Peyer's patch (tissue), 4 donors: Measurements from ENCODE around the gene SLC44A4. TPM values are rescaled to one million over a fixed set of nuclear protein-coding genes. Genes with fewer than 3 reads are reported as not detected.
"Not testable (repeated sequence)": the region's sequence is repeated elsewhere in the genome, so short reads cannot be mapped to it uniquely, and the experiment has no call there.

ENCODE experiments used
- DNase-seq, 3 donors: peaks; one replicate each; pipeline ENCODE4 v3.0.0-alpha.2; 2017 to 2019
- H3K27ac ChIP-seq, 4 donors: fragments of 200-600 bp; sonication (generic); one replicate each; pipeline ENCODE4 v1.5.1; 2016 to 2019
- H3K27me3 ChIP-seq, 2 donors: fragments of 200-600 bp; sonication (generic); one replicate each; pipeline ENCODE4 v1.5.1; 2019
- H3K36me3 ChIP-seq, 3 donors: fragments of 200-600 bp; sonication (generic); one replicate each; pipeline ENCODE4 v1.5.1; 2016 to 2019
- H3K4me1 ChIP-seq, 4 donors: fragments of 200-600 bp; sonication (generic); one replicate each; pipeline ENCODE4 v1.5.1; 2016 to 2019
- H3K4me3 ChIP-seq, 4 donors: fragments of 200-600 bp; sonication (generic); 1 replicate in 3 of 4; 2 replicates in 1 of 4; pipeline ENCODE4 v1.5.1; 2016 to 2019; ENCODE audit warnings: mild to moderate bottlenecking in 1 of 4
- H3K9me3 ChIP-seq, 4 donors: fragments of 200-600 bp; sonication (generic); one replicate each; pipeline ENCODE4 v1.5.1; 2016 to 2019; ENCODE audit warnings: mild to moderate bottlenecking in 1 of 4
- POLR2A ChIP-seq, 2 donors: fragments of 450-650 bp; IDR thresholded peaks; one replicate each; pipeline ENCODE4 v1.5.1; 2017; ENCODE audit warnings: antibody characterized with exemption in 2 of 2, mild to moderate bottlenecking in 2 of 2, moderate library complexity in 2 of 2
- total RNA-seq, 4 donors: library from RNA; depleted of rRNA; stranded (reverse); fragments of >200 nt; gene quantifications; one replicate each; pipeline ENCODE4 v1.1.0, GENCODE V29; 2016
- TF ChIP-seq, protein P1 (sequence below), 6 experiments: fragments of 450-650 bp in 4 of 6; fragments of 200-600 bp in 2 of 6; sonication (generic) in 1 of 6; IDR thresholded peaks; one replicate each; pipeline ENCODE4 v1.5.1; 2017 to 2019; ENCODE audit warnings: antibody characterized with exemption in 6 of 6, mild to moderate bottlenecking in 3 of 6, moderate library complexity in 1 of 6

SLC44A4 gene
- total RNA-seq, 4 donors from 2014 or later, result 64.4 to 508 (median 436) TPM

DNA sequence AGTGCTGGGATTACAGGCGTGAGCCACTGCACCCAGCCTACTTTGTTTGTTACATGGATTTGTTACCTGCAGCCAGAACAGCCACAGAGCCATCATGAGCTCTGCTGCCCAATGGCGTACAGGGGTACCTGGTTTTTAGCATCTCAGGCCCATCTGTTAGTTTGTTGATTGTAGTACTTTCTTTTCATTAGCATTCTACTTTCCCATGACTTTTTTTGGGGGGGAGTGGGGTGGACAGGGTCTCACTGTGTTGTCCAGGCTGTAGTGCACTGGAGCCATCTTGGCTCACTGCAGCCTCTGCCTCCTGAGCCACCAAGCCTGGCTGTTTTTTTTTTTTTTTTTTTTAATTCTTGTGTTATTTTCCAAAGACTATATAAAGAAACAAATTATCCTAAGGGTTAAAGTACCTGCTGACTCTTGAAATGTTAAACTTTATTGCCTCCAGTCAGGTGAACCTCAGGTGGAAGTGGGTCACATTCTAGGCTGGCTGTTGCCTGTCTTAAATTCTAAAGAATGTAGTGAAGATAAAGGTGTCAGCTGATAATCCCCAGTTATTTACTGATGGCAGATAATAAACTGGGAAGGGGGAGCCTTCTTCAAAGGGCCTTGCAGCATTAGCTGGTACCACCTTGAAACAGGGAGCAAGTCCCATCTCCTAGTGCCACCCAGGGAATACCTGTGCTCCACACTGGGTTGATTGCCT, 31.4 kb downstream of the SLC44A4 start:
- no peak for DNase-seq
- no peak for TF ChIP-seq POLR2A (IDR thresholded peaks at IDR 0.05)
- TF ChIP-seq, protein P1, sequence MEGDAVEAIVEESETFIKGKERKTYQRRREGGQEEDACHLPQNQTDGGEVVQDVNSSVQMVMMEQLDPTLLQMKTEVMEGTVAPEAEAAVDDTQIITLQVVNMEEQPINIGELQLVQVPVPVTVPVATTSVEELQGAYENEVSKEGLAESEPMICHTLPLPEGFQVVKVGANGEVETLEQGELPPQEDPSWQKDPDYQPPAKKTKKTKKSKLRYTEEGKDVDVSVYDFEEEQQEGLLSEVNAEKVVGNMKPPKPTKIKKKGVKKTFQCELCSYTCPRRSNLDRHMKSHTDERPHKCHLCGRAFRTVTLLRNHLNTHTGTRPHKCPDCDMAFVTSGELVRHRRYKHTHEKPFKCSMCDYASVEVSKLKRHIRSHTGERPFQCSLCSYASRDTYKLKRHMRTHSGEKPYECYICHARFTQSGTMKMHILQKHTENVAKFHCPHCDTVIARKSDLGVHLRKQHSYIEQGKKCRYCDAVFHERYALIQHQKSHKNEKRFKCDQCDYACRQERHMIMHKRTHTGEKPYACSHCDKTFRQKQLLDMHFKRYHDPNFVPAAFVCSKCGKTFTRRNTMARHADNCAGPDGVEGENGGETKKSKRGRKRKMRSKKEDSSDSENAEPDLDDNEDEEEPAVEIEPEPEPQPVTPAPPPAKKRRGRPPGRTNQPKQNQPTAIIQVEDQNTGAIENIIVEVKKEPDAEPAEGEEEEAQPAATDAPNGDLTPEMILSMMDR (IDR thresholded peaks at IDR 0.05), result no peak
- H3K36me3 ChIP-seq, result no peaks in the 10 kb centered on the region
- H3K9me3 ChIP-seq, result no peaks in the 10 kb centered on the region
- no peaks in the 10 kb centered on the region for H3K27me3 ChIP-seq
- no peaks in the 10 kb centered on the region for H3K4me1 ChIP-seq
- no peak overlapping the region for H3K4me3 ChIP-seq
- H3K27ac ChIP-seq, result no peak overlapping the region

DNA sequence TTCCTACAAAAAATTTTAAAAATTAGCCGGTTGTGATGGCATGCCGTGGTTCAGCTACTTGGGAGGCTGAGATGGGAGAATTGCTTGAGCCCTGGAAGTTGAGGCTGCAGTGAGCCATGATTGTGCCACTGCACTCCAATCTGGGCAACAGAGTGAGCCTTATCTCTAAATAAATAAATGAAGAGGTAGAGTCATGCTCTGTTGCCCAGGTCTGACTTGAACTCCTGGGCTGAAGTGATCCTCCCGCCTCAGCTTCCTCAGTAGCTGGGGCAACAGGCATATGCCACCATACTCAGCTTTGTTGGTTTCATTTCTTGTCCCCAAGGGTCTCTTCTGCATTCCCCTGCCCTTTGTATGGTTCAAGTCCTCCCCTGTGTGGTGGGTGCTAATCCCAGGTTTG, 34.3 kb downstream of the SLC44A4 start:
- no peaks in the 10 kb centered on the region for H3K27me3 ChIP-seq
- no peak for DNase-seq
- H3K4me1 ChIP-seq, result no peaks in the 10 kb centered on the region
- peaks cover 0 to 17% (median 0%) of the 10 kb centered on the region in 3 donors for H3K36me3 ChIP-seq
- no peak overlapping the region for H3K4me3 ChIP-seq
- no peak overlapping the region for H3K27ac ChIP-seq
- TF ChIP-seq POLR2A (IDR thresholded peaks at IDR 0.05), result no peak
- TF ChIP-seq, protein P1 (IDR thresholded peaks at IDR 0.05), result no peak
- H3K9me3 ChIP-seq, result no peaks in the 10 kb centered on the region

DNA sequence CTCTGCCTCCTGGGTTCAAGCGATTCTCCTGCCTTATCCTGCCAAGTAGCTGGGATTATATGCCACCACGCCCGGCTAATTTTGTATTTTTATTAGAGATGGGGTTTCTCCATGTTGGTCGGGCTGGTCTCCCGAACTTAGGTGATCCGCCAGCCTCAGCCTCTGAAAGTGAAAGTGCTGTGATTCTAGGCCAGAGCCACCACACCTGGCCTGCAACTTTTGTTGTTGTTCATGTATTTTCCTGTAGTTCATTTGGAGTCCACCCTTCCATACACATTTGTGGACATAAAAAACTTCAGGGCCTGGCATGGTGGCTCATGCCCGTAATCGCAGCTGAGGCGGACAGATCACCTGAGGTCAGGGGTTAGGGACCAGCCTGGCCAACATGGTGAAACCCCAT, 36.7 kb downstream of the SLC44A4 start:
- Histone ChIP-seq H3K27me3 (no peaks in the 10 kb centered on the region), H3K27ac (no peak overlapping the region), H3K4me3 (no peak overlapping the region), H3K4me1 (peaks cover 0 to 20% (median 9%) of the 10 kb centered on the region in 4 donors), H3K36me3 (peaks cover 0 to 42% (median 0%) of the 10 kb centered on the region in 3 donors), H3K9me3 (no peaks in the 10 kb centered on the region)
- TF ChIP-seq, protein P1 (IDR thresholded peaks at IDR 0.05), result no peak
- no peak for TF ChIP-seq POLR2A (IDR thresholded peaks at IDR 0.05)
- no peak for DNase-seq

DNA sequence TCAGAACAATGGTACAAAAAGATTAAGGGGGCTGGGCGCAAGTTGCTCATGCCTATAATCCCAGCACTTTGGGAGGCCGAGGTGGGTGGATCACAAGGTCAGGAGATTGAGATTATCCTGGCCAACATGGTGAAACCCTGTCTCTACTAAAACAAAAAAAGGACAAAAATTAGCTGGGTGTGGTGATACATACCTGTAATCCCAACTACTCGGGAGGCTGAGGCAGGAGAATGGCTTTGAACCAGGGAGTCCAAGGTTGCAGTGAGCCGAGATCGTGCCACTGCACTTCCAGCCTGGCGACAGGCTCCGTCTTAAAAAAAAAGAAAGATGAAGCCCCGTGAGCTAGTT, 39.0 kb downstream of the SLC44A4 start:
- peaks cover 0 to 43% (median 0%) of the 10 kb centered on the region in 3 donors for H3K36me3 ChIP-seq
- not testable (repeated sequence) for H3K27me3 ChIP-seq

DNA sequence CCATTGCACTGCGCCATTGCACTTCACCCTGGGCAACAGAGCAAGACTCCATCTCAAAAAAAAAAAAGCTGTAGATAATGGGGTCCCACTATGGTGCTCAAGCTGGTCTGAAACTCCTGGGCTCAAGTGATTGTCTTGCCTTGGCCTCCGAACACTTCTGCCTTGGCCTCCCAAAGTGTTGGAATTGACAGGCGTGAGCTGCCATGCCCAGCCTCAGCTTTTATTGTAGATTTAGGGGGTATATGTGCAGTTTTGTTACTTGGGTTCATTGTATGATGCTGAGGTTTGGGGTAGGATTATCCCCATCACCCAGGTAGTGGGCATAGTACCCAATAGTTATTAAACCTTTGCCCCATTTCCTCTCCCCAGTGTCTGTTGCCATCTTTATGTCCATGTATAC, 39.8 kb downstream of the SLC44A4 start:
- no peaks in the 10 kb centered on the region for H3K27me3 ChIP-seq
- no peaks in the 10 kb centered on the region for H3K9me3 ChIP-seq
- DNase-seq, result no peak
- TF ChIP-seq POLR2A (IDR thresholded peaks at IDR 0.05), result no peak
- TF ChIP-seq, protein P1 (IDR thresholded peaks at IDR 0.05), result no peak
- H3K36me3 ChIP-seq, result peaks cover 0 to 43% (median 0%) of the 10 kb centered on the region in 3 donors
- peaks cover 7 to 33% (median 20%) of the 10 kb centered on the region in 4 donors for H3K4me1 ChIP-seq
- H3K27ac ChIP-seq, result no peak overlapping the region
- H3K4me3 ChIP-seq, result no peak overlapping the region

More for the DNA sequence above, 39.0 kb downstream of the SLC44A4 start:
- H3K9me3 ChIP-seq, H3K4me3 ChIP-seq, DNase-seq, H3K27ac ChIP-seq: not testable (repeated sequence)
- peaks cover 7 to 33% (median 18%) of the 10 kb centered on the region in 4 donors for H3K4me1 ChIP-seq

DNA sequence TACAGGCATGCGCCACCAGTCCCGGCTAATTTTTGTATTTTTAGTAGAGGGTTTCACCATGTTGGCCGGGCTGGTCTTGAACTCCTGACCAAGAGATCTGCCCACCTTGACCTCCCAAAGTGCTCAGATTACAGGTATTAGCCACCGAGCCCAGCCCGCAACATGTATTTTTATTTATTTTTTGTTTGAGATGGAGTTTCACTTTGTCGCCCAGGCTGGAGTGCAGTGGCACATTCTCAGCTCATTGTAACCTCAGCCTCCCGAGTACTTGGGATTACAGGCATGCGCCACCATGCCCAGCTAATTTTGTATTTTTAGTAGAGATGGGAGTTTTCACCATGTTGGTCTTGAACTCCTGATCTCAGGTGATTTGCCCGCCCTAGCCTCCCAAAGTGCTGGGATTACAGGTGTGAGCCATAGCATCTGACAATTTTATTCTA, 40.7 kb downstream of the SLC44A4 start:
- not testable (repeated sequence) for H3K9me3 ChIP-seq, H3K4me3 ChIP-seq, H3K27me3 ChIP-seq, DNase-seq
- peak overlapping the region in 2 of 4 donors; percentile 96 to 97 for H3K27ac ChIP-seq
- peaks cover 7 to 37% (median 22%) of the 10 kb centered on the region in 4 donors for H3K4me1 ChIP-seq
- peaks cover 0 to 43% (median 0%) of the 10 kb centered on the region in 3 donors for H3K36me3 ChIP-seq
